Measurements from ENCODE around the gene C17orf107.

Gene C17orf107

DNA sequence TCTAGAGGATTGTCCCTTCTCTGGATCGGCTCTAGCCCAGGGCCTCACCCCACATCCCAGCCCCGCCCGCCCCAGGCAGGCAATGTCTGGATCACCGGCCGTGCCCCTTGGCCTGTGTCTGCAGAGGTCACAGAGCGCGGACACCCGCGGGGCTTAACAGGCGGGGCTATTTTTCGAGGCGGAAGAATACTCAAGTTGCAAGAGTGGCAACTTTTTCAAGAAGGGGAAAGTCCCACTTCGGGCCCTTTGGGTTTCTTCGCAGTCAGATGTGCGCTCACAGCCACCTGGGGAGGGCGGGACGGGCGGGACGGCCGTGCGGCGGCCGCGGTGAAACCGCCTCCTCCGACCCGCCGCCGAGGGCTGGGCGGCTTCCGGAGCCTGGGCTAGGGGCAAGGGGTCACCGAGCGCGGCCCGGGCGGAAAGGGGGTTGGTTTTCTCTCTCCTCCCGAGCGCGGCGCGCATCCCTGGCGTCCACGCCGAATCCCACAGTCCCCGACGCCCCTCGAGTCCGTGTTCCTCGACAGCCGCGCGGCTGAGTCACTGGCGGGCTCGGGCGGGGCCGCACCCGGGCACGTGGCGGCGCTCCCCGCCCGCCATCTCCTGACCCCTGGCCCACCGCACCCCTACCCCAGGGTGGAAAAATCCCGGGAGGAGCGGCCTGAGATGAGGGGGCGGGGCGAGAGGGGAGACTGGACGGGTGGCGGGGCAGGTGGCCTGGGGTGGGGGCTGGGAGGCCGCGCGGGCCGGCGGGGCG is 50.2 kb downstream of the C17orf107 start:
- DNase-seq (ENCODE audit: low spot score), result peak; percentile 56

DNA sequence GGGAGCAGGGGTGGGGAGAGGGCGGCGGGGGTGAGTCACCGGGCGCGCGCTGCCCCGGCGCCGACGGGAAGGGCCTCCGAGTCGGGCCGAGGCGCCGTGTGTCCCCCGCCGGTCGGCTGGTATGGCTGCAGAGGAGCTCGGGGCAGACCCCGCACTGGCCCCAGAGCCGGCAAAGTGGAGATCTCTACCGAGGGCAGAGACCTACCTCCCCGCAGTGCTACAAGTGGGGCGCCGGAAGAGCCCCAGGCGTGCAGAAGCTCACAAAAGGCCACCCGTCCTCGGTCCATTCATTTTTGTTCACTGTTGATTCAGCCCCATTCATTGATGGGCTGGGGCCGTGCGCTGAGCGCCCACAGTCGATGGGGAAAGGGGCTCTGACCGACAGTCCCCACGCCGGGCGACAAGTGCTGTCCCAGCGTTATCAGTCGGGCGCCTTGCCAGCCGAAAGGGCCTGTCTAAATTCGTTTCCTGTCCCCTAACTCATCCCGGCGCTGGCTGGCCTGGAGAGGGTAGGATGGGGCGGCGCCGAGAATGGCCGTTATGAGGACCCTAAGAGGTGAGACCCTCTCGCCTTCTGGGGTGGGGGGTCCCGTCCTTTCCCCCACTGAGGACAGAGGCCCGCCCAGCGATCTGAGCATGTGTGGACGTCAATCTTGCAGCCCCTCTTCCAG is 50.9 kb downstream of the C17orf107 start:
- DNase-seq (ENCODE audit: low spot score), result peak; percentile 83

DNA sequence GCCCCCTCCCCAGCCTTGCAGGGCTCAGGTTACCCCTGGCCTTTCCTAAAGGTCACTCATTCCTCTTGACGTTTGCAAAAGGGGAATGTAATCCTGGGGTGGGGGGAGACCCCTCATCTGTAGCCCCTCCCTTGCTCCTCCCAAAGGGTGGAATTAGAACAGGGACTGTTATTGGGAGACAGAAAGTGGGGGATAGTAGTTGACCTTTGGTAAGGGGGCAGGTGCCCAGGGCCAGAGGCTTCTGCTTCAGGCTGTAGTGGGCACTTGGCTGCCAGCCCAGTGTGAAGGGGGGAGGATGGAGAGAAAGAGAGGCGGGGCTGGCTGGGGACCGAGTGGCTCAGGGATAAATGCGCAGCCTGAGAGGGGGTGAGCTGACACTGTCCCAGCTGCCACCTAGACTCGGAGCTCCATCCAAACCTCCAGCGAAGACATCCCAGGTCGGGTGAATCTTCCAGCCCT is 51.4 kb downstream of the C17orf107 start, which contains the start of gene ENO3:
Gene ENO3 (plus strand): TSS at position 374 of the 459 bp plus-strand sequence. CDS start 711 bp downstream, outside the sequence.
- DNase-seq (ENCODE audit: low spot score), result no peak

DNA sequence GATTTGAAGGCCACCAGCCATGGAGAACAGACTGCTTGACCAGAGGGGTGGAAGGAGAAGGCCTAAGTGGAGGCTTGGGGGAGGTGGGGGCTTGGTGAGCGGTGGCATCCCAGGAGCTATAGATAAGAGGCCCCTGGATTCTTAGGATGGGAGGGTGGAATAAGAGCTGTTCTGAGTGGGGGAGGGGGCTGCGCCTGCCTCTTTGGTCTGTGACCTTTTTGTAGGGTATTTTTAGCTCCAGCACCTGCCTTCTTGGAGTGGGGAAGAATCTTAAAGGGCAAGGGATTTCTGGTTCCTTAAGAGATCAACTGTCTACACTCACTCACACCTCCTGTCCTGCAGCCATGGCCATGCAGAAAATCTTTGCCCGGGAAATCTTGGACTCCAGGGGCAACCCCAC is 52.1 kb downstream of the C17orf107 start:
- no peak for DNase-seq (ENCODE audit: low spot score)
